Psoas muscle (tissue), 8 donors: ENCODE data around the gene SNX17. TPM values are rescaled to one million over a fixed set of nuclear protein-coding genes. Genes with fewer than 3 reads are reported as not detected.

ENCODE experiments used
- ATAC-seq, 4 donors: fragments of 200-7000 bp; cut with Tn5 transposase; one replicate each; pipeline ENCODE4 v1.9.1; 2020; ENCODE audit warnings: moderate library complexity in 3 of 4, mild to moderate bottlenecking in 2 of 4
- DNase-seq, 2 donors: peaks; one replicate each; pipeline ENCODE4 v3.0.0-alpha.2; 2020
- H3K27ac ChIP-seq: fragments of 200-600 bp; one replicate; pipeline ENCODE4 v1.8.0; 2022
- H3K27me3 ChIP-seq, 3 donors: fragments of 200-600 bp in 1 of 3; one replicate each; pipeline versions ENCODE4 v1.6.1 to v1.8.0; 2013 to 2022; ENCODE audit warnings: low read length in 2 of 3, mild to moderate bottlenecking in 2 of 3, moderate library complexity in 1 of 3; ENCODE audit not compliant: insufficient read depth in 3 of 3
- H3K36me3 ChIP-seq, 2 donors: fragments of 200-600 bp in 1 of 2; one replicate each; pipeline versions ENCODE4 v1.6.1 to v1.8.0; 2013 to 2022; ENCODE audit warnings: low read depth in 1 of 2, mild to moderate bottlenecking in 1 of 2, moderate library complexity in 1 of 2; ENCODE audit not compliant: insufficient read depth in 1 of 2
- H3K4me1 ChIP-seq: fragments of 200-600 bp; one replicate; pipeline ENCODE4 v1.8.0; 2022
- H3K4me3 ChIP-seq: fragments of 200-600 bp; one replicate; pipeline ENCODE4 v1.8.0; 2022; ENCODE audit warnings: mild to moderate bottlenecking
- H3K9me3 ChIP-seq: fragments of 200-600 bp; one replicate; pipeline ENCODE4 v1.8.0; 2022
- WGBS, 3 donors: extraction: QIAGEN DNeasy Blood & Tissue Kit; methylation state at CpG; one replicate each; pipeline versions ENCODE4 v1.1.6 to v1.1.7; 2013; 5-methylcytosine and 5-hydroxymethylcytosine counted together
- intact Hi-C, 2 donors: fragments of 100-400 bp; cut with DNase I; formaldehyde crosslinking; loops; one replicate each; pipeline versions ENCODE4 v1.11.0 to v1.14.2; 2022
- polyA plus RNA-seq, 3 donors: library from polyadenylated mRNA; stranded (reverse); fragments of 200-250 nt; gene quantifications; one replicate each; pipeline ENCODE4 v1.2.3, GENCODE V29; 2013
- total RNA-seq, 4 donors: library from RNA; stranded (reverse); fragmentation: NEBNext Ultra II Directional in 2 of 4; extraction: Animal tissue kit (Norgen Biotek cat#: 25700) in 2 of 4; gene quantifications; one replicate each; pipeline versions ENCODE4 v1.2.1 to v1.2.4, GENCODE V29; 2021 to 2023
- TF ChIP-seq, protein P1 (sequence below): fragments of 200-600 bp; IDR thresholded peaks from one replicate; pipeline ENCODE4 v1.8.0; 2022; ENCODE audit warnings: antibody characterized with exemption
- donor health status: healthy with polysubstance abuse.
- donor health status: DM: no; HTN: no; CAD: no; lungs with moderate emphysema.
- donor health status: Bipolar disorder and iron deficiency.
- donor health status: healthy.
- donor health status: DM: yes; HTN: yes; CAD: no.
- donor health status: DM: no; HTN: no; CAD: no.
- donor health status: DM: no; HTN: no; CAD: no.
- donor health status: DM: yes; HTN: yes; CAD: no.

The SNX17 gene
- total and polyA plus RNA-seq, 7 donors, result 50.1 to 96.4 (median 60.2) TPM

- 0 to 1% (median 0%) methylated on average over 39 of the region's 39 CpGs for WGBS, 3 donors
- Histone ChIP-seq H3K4me3 (peak within 1 kb of the TSS; percentile 84), H3K36me3 (peaks cover 3 to 24% of the 10 kb centered on the region in 2 donors), H3K9me3 (no peaks in the 10 kb centered on the region), H3K4me1 (peaks cover 46% of the 10 kb centered on the region), H3K27ac (peak within 1 kb of the TSS; percentile 99), H3K27me3 (no peaks in the 10 kb centered on the region)
- ATAC-seq (peak; percentile 79 to 83 (median 80)), DNase-seq (peak; percentile 92 to 97)
- TF ChIP-seq, protein P1, sequence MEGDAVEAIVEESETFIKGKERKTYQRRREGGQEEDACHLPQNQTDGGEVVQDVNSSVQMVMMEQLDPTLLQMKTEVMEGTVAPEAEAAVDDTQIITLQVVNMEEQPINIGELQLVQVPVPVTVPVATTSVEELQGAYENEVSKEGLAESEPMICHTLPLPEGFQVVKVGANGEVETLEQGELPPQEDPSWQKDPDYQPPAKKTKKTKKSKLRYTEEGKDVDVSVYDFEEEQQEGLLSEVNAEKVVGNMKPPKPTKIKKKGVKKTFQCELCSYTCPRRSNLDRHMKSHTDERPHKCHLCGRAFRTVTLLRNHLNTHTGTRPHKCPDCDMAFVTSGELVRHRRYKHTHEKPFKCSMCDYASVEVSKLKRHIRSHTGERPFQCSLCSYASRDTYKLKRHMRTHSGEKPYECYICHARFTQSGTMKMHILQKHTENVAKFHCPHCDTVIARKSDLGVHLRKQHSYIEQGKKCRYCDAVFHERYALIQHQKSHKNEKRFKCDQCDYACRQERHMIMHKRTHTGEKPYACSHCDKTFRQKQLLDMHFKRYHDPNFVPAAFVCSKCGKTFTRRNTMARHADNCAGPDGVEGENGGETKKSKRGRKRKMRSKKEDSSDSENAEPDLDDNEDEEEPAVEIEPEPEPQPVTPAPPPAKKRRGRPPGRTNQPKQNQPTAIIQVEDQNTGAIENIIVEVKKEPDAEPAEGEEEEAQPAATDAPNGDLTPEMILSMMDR, result no peak
- intact Hi-C loops, result loop anchor here (5.0 kb wide), 1 partner anchor 34 kb away; the partner anchor contains the start of gene GTF3C2 (in 2 of the 2)
These were observed 47.4 kb upstream of the SNX17 start, which contains the start of gene MPV17 for GRCh38 chr2:27322766-27323595. Gene MPV17 (minus strand): TSS chr2:27323097. CDS start chr2:27322517, 580 bp downstream.

- intact Hi-C loops, result loop anchor here (5.0 kb wide), 1 partner anchor 34 kb away; the partner anchor contains the start of gene GTF3C2 (in 2 of the 2)
- ATAC-seq, result no peak
- H3K27ac ChIP-seq, result peak overlapping the region; percentile 99
- H3K27me3 ChIP-seq, result no peaks in the 10 kb centered on the region
- TF ChIP-seq, protein P1, result no peak
- no peak for DNase-seq
- no peaks in the 10 kb centered on the region for H3K9me3 ChIP-seq
- peaks cover 46% of the 10 kb centered on the region for H3K4me1 ChIP-seq
- WGBS, 3 donors, result 7 to 10% (median 9%) methylated on average over 5 of the region's 5 CpGs
- peaks cover 4 to 31% of the 10 kb centered on the region in 2 donors for H3K36me3 ChIP-seq
- H3K4me3 ChIP-seq, result peak overlapping the region; percentile 84
These were observed 46.7 kb upstream of the SNX17 start for GRCh38 chr2:27323596-27324285.

DNA sequence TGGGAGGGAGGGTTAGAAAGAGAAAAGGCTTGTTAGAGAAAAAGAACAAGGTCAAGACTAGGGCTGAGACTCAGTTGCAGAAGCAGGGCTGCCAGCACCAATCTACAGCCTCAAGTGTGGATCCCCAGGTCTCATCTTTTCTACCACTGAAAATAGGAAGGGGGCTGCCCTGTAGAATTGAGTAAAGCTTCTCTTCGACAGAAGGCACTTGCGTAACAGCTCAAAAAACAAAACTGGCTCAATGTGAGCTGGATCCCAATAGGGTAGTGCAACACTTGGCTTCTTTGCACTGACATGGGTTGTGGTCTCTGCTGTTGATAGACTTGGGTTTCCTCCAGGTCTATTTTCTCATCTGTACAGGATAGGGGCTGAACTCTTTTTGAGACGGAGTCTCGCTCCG, 45.7 kb upstream of the SNX17 start:
- no peaks in the 10 kb centered on the region for H3K27me3 ChIP-seq
- H3K4me1 ChIP-seq, result peaks cover 38% of the 10 kb centered on the region
- WGBS, 3 donors, result 90 to 95% (median 93%) methylated on average over 5 of the region's 5 CpGs
- peak overlapping the region; percentile 99 for H3K27ac ChIP-seq
- DNase-seq (no peak), ATAC-seq (no peak)
- H3K36me3 ChIP-seq, result peaks cover 4 to 41% of the 10 kb centered on the region in 2 donors
- TF ChIP-seq, protein P1, result no peak
- intact Hi-C loops, result loop anchor here (5.0 kb wide), 1 partner anchor 33 kb away; the partner anchor contains the start of gene GTF3C2 (in 2 of the 2)
- no peaks in the 10 kb centered on the region for H3K9me3 ChIP-seq
- H3K4me3 ChIP-seq, result no peak overlapping the region

GRCh38 chr2:27335311-27335710, 35.1 kb upstream of the SNX17 start:
- no peak overlapping the region for H3K27ac ChIP-seq
- H3K4me1 ChIP-seq, result no peaks in the 10 kb centered on the region
- TF ChIP-seq, protein P1, result no peak
- no peaks in the 10 kb centered on the region for H3K9me3 ChIP-seq
- H3K27me3 ChIP-seq, result no peaks in the 10 kb centered on the region
- no peak overlapping the region for H3K4me3 ChIP-seq
- ATAC-seq (no peak), DNase-seq (no peak)
- intact Hi-C loops, result no loop called here
- WGBS, 3 donors, result 89 to 90% (median 90%) methylated on average over 3 of the region's 3 CpGs
- H3K36me3 ChIP-seq, result peaks cover 12 to 99% of the 10 kb centered on the region in 2 donors
